A549 (cell line): ENCODE measurements around the gene HS6ST2.

Experiments used
- GATA3 ChIP-seq: IDR thresholded peaks from 2 replicates; pipeline ENCODE4 v1.6.1; 2012; ENCODE audit warnings: borderline replicate concordance
- JUNB ChIP-seq: fragments of >200 bp; sonication (Bioruptor Twin); formaldehyde crosslinking; IDR thresholded peaks from 2 replicates; pipeline ENCODE4 v1.6.1; 2016
- MAFK ChIP-seq: fragments of 450-650 bp; IDR thresholded peaks from 2 replicates; pipeline ENCODE4 v1.6.1; 2014; ENCODE audit not compliant: partially characterized antibody
- RAD21 ChIP-seq, 2 experiments: fragments of >200 bp in 1 of 2; sonication (Bioruptor Twin) in 1 of 2; formaldehyde crosslinking in 1 of 2; IDR thresholded peaks in 1 of 2; conservative IDR thresholded peaks in 1 of 2; 2 replicates in 1 of 2; 3 replicates in 1 of 2; pipeline ENCODE4 v1.6.1; 2012 to 2018; ENCODE audit warnings: inconsistent platforms in 1 of 2
- RFX5 ChIP-seq: fragments of 450-650 bp; IDR thresholded peaks from 2 replicates; pipeline ENCODE4 v1.7.1; 2014; ENCODE audit warnings: antibody characterized with exemption, mild to moderate bottlenecking, moderate library complexity
- TF ChIP-seq, protein P1 (sequence below): fragments of >200 bp; sonication (Bioruptor Twin); formaldehyde crosslinking; IDR thresholded peaks from 3 replicates; pipeline ENCODE4 v1.5.1; 2016

DNA sequence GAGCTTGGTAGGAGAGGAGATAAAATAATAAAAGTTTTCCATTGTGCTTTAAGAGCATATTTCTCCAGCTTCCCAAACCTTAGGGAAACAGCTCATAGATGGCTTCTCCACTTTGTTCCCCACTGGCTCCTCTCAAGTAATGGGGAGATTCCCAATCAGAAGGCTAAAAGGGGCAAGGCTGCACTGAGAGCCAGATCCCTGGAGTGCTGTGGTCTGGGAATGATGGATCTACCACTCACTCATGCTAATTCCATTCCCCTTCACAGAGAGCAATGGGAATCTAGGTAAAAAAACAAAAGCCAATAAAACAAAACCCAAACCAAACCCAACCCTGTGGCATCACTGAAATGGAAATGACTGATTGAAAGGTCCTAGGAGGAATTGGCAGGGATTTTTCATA lies 249.9 kb downstream of the HS6ST2 start:
- TF ChIP-seq JUNB (no peak), MAFK (no peak), RFX5 (no peak), GATA3 (no peak), RAD21 (conservative IDR thresholded peaks at IDR 0.05 in 1 of 2, IDR thresholded peaks at IDR 0.05 in 1 of 2) (no peak)
- TF ChIP-seq, protein P1, sequence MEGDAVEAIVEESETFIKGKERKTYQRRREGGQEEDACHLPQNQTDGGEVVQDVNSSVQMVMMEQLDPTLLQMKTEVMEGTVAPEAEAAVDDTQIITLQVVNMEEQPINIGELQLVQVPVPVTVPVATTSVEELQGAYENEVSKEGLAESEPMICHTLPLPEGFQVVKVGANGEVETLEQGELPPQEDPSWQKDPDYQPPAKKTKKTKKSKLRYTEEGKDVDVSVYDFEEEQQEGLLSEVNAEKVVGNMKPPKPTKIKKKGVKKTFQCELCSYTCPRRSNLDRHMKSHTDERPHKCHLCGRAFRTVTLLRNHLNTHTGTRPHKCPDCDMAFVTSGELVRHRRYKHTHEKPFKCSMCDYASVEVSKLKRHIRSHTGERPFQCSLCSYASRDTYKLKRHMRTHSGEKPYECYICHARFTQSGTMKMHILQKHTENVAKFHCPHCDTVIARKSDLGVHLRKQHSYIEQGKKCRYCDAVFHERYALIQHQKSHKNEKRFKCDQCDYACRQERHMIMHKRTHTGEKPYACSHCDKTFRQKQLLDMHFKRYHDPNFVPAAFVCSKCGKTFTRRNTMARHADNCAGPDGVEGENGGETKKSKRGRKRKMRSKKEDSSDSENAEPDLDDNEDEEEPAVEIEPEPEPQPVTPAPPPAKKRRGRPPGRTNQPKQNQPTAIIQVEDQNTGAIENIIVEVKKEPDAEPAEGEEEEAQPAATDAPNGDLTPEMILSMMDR, result no peak
